Activated CD4-positive, alpha-beta T cell treated with anti-CD3 and anti-CD28 coated beads, Interleukin-2, Interleukin-4, amounts not matched to agents 100 ng/mL and 50 ng/mL, durations not matched to agents 16 hours and 8 hours (primary cell): ENCODE measurements around the gene INTS6.

Source experiments
- DNase-seq: peaks from one replicate; pipeline ENCODE4 v3.0.0-alpha.2; 2020; ENCODE audit warnings: low spot score

Gene INTS6

DNA sequence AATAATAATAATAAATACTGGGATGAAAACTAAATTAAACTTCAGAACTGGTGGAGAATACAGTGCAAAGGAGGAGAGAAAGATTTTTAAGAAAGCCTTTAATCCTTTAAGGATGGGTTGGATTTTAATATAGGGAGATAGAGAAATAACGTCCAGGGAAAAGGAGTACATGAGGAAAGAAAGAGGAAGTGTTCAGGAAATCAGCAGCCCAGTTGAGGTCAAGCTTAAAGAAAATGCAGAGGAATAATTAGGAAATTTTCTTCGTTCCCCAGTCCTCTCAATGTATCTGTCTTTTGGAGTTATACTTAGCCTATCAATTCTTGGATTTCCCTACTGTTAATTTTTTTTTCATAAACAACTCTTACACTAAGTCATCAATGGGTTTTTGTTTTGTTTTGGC lies 47.7 kb downstream of the INTS6 start:
- DNase-seq = no peak

DNA sequence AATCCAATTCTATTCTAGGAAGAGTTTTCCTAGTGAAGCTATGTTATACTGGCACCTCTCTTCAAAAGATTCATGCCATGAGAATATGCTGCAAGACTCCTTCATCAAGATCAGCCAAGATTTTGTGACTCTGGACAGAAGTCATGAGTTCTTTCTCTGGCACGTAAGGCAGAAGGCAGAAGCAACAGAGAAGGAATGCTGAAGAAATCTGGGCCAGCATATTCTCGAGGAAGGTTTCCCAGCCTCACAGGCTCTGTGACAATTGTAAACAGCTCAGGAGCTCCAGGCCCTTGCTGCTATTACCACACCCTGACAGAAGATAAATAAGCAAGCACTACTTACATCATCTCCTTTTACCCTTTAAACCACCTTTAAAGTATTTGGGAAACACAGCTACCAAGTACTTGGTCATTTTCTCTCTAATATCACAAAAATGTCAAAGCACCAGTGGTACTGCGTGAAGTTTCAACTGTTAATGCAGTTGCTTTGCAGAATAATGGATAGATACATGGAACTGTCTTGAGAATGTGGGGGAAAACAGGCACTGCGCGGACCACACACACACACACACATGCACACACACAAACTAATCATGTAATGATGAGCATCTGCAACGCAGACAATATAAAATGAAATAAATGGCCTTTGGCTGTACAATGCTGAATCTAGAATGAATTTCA lies 55.4 kb downstream of the INTS6 start:
- no peak for DNase-seq

DNA sequence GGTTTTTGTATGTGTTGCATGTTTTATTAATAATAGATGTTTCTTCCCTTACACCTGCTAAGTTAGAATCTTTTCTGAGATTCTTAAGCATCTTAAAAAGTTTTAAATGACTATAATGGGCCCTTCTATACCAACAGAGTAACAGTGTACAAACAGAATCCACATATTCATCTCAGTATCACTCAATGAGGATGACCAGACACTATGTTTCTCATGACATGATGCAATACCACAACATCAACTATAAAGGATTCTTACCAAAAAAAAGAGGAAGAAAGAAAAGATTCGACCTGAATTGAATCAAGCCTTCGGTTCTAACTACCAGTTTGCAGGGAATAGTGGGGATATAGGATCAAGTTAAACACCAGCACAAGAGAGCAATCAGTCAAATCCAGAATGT lies 56.5 kb downstream of the INTS6 start:
- DNase-seq = peak; percentile 12

DNA sequence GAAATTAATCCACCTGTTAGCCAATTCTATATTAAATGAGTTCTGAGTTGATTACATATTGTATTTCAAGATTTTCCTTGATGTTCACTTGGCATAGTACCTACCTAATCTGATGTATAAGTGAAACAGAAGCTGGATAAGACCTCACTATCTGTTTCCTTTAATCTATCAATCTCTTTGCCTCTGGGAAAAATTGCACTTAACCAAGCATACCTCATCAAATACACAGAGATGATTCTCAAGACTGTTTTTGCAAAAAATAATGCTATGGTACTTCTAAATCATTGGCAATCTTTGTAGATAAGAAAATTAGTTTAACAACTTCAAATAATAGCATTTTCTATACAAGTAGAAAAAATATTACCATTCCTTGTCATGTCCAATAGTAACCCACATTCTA lies 58.1 kb downstream of the INTS6 start:
- no peak for DNase-seq

DNA sequence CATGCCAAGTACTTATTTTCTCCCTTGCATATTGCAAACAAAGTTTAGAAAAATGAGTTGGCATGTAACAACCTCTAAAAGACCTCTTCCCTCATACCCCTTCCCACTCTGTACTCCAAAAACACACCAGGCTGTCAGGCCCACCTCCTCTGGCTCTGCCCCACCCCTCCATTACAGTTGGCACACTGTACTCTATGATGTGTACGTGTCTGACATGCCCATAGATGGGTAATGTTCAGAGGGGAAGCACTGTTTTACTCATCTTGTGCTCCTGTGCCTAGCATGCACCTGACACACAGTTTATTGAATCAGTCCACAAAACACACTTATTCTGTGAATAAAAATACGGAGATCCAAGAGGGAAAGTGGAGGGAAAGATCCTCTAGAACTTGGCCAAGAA lies 67.7 kb downstream of the INTS6 start:
- no peak for DNase-seq

DNA sequence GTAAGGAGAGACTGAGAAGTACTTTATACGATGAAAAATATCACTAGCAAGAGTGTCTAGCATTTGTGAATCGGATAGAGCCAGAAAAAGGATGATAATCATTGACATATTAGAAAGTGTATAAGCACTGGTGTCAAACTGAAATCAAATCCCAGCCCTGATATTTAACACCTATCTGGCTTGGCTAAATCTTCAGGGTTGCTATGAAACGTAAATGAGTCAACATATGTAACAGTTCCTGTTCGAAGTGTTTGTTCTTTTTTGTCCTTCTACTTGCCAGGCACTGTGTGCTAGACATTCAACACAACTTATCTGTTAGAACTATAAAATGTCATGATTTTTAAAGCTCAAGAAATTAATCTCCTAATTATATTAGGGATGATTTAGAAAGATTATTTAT lies 72.6 kb downstream of the INTS6 start:
- no peak for DNase-seq

DNA sequence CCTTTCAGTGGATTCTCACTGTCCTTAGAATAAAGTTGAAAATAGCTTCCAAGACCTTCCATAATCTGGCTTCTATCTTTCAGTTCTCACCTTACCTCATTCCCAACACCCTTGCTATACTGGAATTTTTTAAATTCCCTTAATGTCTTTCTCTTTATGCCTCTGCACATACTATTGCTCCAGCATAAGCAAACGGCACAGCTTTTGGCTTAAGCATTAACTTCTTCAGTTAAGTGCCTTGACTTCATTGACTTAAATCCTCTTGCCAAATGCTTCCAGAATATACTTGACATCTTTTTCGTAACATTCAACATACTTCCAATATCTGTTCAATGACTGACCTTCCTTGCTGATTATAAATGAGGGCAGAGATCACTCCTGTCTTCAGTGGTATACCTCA lies 79.4 kb downstream of the INTS6 start:
- no peak for DNase-seq

DNA sequence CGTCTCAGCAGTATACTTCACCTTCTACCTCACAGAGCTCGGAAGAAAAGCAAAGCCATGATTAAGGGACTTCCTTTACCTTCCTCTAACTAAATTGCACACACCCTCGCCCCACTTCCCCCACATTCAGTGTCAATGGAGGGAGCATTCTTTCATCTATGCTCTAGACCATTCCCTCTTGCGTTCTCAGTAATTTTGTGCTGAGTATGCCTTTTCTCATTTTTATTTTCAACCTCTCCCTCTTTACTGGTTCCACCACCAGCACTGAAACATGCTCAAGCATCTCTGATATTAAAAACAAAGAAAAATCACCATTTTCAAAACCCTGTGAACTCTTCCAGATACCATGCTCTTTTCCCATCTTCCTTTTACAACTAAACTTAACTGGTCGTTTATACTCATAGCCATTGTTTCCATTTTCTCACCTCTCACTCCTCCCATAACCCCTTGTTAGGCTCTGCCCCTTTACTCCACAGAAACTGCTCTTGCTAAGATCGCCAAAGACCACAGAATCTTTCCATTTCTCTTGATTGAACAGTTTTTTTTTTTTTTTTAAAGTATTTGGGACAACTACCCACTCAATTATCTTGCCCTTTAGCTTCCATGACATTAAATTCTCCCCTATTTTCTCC lies 81.0 kb downstream of the INTS6 start:
- no peak for DNase-seq

DNA sequence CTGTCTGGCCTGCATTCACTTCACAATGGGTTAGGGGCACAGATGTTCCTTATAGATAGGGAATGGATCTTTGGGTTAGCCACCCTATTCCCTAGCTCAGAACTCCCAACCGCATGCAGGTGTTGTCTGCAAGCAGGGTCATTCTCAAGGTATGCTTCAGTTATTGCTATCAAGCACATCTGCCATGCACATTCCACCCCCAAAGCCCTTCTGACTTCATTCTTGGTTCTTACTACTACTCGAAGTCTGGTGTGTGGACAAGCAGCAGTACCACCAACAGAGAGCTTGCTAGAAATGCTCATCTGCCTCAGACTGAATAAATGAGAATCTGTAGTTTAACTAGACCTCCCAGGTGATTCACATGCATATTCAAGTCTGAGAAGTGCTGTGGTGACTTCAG lies 82.0 kb downstream of the INTS6 start:
- no peak for DNase-seq

DNA sequence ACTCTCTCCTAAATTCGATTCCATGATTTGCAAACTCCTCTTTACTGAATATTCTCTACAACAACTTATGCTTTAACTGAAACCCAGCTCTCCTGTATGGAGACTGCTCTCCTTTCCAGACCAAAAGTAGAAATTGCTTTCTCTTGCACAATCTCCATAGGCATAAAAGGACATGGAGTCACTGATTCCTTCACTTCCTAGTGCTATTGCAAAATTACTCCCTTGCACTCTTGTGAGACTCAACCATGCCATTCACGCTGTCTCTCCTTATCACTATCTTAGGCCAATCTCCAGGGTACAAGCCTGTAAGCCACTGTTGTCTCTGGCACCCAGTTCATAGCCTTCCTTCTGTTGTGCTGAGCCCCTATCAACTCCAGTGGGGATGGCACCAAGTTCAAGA lies 82.7 kb downstream of the INTS6 start:
- DNase-seq = no peak

DNA sequence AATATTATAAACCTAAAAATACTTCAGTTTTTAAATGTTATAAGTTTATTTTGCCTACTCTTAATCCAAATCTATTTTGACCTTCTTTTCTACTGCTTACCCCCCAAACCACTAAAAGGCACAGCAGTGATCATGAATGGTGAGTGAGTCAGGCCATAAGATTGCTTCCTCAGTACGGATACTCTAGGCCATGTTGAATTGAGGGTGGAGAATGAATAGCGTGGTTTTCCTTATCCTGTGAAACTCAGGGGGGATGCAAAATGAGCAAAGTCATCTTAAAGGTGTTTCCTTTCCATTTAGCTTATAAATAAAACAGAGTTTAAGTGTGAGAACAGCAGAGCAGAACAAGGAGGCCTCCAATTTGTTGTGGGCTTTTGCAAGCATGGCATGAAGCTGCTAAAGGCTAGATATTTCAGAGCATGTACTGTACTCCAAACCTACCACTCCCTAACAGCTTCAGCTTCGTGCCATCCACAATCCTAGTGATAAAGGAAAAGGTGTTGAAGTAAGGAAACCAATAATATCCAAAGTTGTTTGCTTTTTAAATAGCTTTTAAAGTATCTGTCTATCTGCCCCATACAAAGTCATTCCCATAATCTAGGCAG lies 88.3 kb downstream of the INTS6 start:
- DNase-seq = no peak

DNA sequence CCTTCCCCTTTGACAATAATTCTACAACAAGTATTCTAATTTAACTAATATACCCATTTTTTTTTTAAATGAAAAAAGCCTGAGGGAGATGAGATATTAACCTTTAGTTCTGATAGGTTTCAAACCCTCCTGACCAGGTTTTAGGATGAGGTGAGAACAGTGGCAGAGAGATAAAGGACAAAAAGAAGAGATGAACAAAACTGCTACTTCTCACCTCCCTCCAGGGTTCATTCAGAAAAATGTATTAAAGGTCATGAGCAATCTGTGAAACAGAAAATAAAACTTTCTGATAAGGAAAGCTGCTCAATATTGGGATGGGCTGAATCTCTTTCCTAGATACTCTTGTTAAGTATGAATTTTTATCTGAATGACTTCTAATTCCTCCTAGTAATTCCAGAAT lies 89.2 kb downstream of the INTS6 start:
- DNase-seq = no peak

DNA sequence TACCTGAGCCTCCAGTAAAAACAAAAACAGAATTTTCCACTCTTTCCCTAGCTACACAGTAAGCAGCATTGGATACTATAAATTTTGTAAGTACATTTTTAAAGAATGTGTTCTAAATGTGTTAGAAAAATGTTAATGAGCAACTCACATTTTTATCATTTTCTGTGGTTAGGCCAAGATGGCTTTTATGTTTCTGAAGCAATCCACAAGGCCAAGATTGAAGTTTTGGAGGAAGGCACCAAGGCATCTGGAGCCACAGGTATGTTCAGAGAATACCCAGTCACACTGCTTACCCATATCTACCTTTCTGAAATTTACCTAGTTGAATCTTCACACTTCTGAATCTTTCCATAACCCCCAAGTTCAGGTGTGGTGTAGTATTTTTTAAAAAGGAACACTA lies 91.7 kb downstream of the INTS6 start:
- no peak for DNase-seq

DNA sequence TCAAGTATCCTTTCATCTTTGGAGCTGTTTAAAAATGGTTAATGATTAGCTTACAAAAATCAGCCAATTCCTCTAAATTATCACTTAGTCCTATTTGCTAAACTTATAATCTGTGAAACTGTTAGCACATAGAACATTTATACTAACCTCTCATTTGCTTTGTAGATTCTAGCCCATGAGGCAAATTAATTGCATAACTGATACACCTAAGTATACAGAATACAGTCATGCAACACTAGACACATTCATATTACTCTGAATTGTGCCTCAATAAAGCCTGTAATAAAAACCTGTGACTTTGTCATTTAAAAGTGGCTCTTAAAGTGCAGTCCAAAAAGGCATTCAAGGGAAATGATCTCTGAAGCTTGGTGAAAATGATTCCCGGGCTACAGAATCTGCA lies 92.3 kb downstream of the INTS6 start:
- no peak for DNase-seq

DNA sequence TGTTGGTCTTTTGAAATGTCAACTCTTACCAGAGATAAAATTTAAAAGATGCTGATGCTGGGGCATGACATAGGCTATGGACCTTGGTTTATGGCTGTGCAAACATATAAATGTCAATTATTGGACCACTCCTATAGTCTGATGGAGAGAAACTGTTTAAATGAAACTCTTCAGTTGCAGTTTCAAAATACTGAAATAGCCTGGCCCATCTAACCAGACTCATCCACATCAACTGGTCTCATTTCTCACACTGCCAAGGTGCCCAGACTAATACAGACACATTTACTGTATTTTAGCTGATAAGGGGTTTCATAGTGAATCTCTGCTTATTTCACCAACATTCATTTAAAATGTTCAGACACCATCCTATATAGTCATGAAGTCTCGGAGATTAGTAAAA lies 93.5 kb downstream of the INTS6 start:
- DNase-seq = no peak

DNA sequence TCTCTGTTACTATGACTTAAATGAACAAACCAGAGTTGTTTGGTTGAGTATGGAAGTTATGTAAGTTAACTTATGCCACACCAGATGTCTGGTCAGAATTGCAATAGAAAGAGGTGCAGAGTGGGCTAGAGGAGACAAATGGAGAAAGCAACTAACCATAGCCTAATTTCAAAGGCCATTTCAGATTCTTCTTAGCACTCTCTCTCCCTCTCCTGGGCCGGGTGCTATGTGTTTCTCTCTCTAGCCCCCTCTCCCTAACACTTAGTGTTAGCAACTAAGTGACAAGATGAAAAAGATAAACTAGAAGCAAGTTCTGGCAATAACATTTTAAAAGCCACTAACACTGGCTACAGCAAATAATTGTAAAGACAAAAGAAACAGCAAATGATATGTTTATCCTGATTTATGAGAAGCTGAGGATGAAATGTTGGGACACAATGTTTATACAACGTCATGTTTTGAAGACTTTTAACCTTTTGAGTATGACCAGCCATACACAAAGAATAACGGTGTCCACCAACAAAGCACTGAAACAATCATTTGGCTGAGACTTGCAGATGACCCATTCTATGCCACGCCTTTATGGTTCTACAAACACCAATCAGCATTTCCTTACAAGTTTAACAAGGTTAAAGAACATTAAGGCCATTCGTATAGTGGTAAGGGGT lies 94.8 kb downstream of the INTS6 start:
- no peak for DNase-seq

DNA sequence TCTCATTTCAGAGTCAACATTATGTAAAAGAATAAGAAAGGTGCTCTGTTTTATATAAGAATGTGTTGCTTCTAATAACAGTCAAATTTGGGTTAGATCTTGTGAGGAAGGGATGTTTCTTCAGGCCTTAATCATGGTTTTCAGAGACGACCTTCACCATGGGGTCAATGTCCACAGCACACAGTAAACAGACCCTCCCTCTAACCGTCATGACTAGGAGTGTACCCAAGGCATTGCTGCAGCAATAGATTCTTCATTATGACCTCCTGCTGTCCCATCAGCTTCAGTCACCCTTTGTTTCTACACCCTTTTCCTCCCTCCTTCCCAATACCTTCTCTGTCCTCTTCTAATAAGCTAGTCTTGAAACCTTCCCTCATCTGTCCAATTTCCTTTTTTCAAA lies 97.6 kb downstream of the INTS6 start:
- no peak for DNase-seq

DNA sequence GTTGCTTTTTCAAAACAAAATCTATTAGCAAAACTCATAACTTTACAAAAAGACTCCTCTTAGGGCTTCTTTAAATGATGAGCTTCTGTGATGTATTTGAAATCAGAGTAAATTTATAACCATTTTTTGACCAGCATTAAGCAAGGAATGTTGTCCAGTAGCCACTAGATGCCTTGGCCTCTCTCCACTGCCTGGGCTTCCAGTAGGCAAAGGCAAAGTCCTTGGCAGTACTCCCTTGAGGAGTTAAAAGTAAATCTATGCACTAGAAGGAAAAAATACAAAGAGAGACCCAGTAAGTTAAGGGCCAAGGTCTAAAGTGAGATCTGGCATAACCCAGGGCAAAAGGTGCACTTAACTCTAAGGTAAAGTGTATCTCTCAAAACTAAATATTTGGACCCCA lies 103.8 kb downstream of the INTS6 start:
- DNase-seq = no peak

DNA sequence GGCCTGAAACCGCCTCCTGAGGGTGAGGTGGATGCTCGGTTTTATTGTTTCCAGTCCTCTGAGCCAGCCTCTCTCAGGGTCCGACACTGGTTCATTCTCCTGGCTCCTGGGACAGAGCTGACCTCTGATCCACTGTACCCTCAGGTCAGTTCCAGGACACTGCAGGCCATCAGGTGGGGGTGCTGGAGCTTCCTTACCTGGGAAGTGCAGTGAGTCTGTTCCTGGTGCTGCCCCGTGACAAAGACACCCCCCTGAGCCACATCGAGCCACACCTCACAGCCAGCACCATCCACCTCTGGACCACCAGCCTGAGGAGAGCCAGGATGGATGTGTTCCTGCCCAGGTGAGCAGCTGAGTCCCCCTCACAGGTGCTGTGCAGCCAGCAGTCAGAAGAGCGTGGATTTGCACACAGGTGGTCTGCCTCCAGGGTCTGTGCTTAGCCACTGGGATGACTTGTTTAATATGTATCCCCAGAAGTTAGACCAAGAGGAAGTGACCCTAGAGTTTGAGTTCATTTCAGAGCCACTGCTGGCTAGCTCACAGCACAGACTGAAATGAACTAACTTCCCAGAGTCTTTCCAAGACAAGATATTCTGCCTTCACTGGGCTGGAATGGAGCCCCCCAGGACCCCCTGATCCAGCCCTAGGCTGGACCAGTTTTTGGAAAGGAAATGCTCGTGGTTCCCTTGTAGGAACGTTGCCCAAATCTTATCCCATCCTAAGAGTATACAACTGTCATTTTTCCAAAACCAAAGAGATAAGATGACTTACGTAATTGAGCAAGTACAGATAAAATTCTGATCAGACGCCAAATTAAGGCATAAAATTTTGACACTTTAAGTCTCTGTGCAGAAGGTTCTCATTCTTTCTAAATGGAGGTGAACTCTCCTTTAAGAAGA lies 104.5 kb downstream of the INTS6 start:
- DNase-seq = no peak

DNA sequence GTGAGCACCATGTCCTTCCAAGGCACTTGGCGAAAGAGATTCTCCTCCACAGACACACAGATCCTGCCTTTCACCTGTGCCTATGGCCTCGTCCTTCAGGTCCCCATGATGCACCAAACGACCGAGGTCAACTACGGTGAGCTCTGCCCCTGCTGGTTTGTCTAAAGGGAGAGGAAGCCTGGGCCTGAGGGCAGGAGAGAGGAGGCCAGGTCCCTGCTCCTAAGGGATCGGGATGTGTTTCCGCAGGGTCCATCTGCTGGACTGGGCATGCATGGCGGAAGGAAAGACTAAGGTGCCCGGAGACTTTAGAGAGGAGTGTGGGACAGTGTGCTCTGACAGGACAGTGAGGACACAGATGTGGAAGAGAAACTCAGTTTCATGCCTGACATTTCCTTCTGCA lies 105.7 kb downstream of the INTS6 start:
- DNase-seq = no peak

DNA sequence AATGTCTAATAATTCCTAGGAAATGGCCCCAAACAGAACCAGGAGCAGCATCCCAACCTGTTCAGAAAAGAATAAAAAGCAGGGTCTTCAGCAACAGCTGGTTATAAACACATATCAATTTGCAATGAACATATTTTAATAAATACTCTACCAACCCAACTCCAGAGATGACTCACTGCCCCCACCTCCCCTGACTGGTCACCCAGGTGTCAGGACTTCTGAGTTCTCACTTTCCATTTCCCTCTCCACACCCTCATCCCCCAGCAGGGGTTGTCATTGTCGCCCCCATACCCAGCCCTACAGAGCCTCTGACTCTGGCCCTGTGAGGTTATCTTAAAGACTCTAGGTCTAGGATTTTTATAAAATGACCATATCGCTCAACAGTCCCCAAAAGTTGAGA lies 106.4 kb downstream of the INTS6 start:
- no peak for DNase-seq

DNA sequence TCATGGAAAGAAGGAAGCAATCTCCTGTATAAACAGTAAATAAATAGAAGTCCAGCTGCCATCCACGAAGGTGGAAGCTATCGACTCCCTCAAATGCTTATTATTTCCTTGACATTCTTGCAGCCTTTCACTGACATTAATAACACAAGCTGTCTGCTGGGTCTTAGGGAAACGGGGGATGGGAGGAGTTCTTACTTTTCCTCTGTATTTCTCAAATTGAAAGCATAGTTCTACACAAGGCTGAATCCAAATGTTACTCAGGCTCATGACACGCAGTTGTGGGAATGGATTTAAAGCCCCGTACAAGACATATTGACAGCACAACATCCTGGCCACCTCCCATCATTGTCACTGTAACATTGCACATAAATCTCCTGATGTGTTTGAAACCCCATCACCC lies 109.4 kb downstream of the INTS6 start:
- DNase-seq = no peak
